OCI-M2 (cell line): Measurements from ENCODE around the gene PLOD3.
"Not testable (repeated sequence)": the region's sequence is repeated elsewhere in the genome, so short reads cannot be mapped to it uniquely, and the experiment has no call there.

Experiments used
- DNase-seq: peaks from one replicate; lab custom pipeline; 2025; ENCODE audit not compliant: unreplicated experiment; lab: John Stamatoyannopoulos, UW

PLOD3 gene

DNA sequence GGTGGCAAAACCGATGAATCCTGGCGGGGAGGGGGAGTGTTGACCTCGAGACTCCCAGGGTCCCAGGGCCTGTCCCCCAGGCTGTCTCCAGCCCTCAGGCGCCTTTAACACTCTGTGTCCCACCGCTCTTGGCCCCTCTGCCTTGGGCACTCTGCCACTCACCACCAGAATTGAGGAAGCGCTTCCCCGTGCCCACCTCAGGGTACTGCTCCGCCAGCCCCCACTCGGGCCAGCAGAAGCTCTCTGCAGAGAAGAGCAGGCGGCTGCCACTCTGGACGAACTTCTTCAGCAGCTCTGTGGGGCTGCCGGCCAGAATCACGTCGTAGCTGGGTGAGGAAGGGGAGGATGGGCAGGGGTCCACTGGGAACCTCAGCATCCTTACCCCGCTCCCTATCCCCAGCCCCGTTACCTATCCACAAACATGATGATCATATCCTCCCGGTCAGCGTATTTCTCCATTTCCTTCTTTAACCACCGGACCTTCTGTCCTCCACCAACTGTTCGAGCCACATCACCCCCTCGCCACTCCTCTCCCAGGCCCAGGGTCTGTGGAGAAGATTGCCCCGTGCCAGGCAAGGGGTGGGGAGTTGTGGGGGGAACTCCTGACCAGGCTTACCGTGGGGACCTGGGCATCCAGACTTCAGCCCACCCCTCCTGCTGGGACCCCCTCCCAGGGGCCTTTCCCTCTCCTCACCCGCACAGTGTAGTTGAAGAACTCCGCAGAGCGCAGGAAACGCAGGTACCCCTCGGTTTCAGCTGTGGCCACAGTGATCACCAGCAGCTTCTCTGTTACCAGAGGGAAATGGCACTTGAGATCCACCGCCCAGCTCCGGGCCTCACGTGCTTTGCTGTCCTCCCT, 1.2 kb downstream of the PLOD3 start:
- no peak for DNase-seq

GRCh38 chr7:101212014-101212413, 5.4 kb downstream of the PLOD3 start:
- DNase-seq: no peak

GRCh38 chr7:101211501-101211900, 5.9 kb downstream of the PLOD3 start:
- no peak for DNase-seq

- no peak for DNase-seq
Measured at GRCh38 chr7:101210143-101210542, 7.2 kb downstream of the PLOD3 start.

- DNase-seq: no peak
Measured at GRCh38 chr7:101208794-101209193, 8.6 kb downstream of the PLOD3 start.

DNA sequence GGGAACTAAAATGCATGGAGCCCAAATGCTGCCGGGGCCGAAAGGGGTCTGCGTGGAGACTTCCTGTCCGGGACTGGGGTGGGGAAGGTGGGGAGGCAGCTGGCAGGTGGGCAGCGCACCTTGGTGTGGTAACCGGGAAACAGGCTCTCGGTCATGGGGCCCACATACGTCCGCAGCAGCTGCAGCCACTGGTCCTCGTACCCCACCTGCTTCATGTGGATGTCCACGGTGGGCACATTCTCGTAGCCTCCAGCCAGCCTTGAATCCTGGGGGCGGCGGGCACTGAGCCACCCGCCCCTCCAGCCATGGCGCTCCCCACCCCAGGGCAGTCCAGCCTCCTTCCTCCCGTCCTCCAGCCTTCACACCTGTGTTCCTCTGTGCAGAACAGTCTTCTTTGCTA, 9.9 kb downstream of the PLOD3 start:
- no peak for DNase-seq

DNA sequence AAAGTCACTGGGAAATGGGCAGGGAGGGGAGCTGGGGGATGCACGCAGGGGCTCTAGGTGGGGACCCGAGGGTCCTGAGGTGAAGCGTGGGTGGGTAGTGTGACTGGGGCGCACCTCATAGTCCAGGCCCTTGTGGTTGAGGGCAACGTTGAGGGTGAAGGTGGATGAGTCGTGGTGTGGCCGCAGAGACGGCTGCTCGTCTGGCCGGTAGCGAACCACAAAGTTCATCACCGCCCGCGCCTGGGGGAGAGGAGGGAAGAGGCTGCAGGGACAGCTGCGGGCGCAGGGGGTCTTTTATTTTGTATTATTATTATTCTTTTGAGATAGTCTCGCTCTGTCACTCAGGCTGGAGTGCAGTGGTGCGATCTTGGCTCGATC, 10.7 kb downstream of the PLOD3 start:
- DNase-seq: no peak

- DNase-seq: no peak
Measured at GRCh38 chr7:101205901-101206664, 11.3 kb downstream of the PLOD3 start.

GRCh38 chr7:101203740-101204738, 13.3 kb downstream of the PLOD3 start:
- DNase-seq: not testable (repeated sequence)

GRCh38 chr7:101202603-101202918, 14.8 kb downstream of the PLOD3 start:
- no peak for DNase-seq

- no peak for DNase-seq
Measured at GRCh38 chr7:101201695-101202602, 15.4 kb downstream of the PLOD3 start.

- DNase-seq: no peak
Measured at GRCh38 chr7:101200862-101201599, 16.4 kb downstream of the PLOD3 start, which contains the start of gene MOGAT3. TSS of gene MOGAT3 (minus strand) at chr7:101201036. CDS start at chr7:101200854, 182 bp downstream.

DNA sequence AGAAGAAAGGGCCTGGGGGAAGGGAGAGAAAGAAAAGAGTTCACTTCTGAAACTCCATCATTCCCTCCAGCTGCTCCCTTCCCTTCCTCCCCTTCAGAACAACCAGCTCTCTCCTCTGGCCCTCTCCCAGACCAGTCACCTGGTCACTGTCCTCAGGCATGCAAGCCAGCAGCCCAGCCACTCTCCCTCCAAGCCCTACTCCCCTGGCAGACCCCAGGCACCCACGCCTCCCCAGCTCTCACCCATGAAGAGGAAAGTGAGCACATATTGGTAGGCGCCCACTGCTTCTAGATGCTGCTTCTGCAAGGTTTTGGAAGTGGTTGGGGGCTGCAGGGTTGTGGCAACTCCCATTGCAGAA, 16.9 kb downstream of the PLOD3 start:
- DNase-seq: no peak

GRCh38 chr7:101199522-101199921, 17.9 kb downstream of the PLOD3 start:
- not testable (repeated sequence) for DNase-seq

DNA sequence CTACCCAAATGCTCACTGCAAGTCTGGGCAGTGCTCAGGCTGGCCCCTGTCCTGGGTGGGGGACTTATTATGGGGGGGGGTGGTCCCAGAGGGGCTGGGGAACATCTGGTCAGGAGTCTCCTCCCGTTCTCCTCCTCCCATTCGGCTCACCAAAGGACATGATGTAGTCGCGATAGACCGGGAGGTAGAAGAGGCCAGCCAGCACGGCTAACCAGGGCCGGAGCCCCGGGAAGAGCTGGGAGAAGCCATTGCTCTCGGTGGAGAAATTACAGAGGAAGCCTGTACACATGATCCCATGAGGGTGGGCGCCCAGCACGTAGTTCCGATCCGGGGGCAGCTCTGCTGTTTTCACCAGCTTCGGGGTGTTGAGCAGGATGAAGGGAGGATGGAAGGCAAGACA, 18.9 kb downstream of the PLOD3 start:
- no peak for DNase-seq

- no peak for DNase-seq
Measured at GRCh38 chr7:101197991-101198390, 19.4 kb downstream of the PLOD3 start.

- DNase-seq: no peak
Measured at GRCh38 chr7:101195884-101196283, 21.5 kb downstream of the PLOD3 start.

DNA sequence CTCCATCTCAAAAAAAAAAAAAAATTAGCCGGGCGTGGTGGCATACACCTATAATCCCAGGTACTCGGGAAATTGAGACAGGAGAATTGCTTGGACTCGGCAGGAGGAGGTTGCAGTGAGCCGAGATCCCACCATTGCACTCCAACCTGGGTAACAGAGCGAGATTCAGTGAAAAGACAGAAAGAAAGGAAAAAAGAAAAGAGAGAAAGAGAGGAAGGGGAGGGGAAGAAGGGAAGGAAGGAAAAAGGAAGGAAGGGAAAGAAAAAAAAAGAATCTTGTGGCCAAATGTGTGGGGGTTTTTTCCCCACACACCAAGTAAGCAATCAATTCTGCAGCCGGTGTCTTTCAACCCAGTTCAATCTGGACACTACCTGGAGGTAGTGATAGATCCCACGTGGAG, 28.3 kb downstream of the PLOD3 start:
- no peak for DNase-seq

- no peak for DNase-seq
Measured at GRCh38 chr7:101186844-101187428, 30.4 kb downstream of the PLOD3 start.
